Placental pericyte (primary cell): ENCODE measurements around the gene OR5T2. TPM values are rescaled to one million over a fixed set of nuclear protein-coding genes. Genes with fewer than 3 reads are reported as not detected.

Experiments used
- total RNA-seq: library from RNA; depleted of rRNA; stranded (reverse); fragments of >200 nt; gene quantifications from 2 replicates; pipeline ENCODE4 v1.2.3, GENCODE V29; 2012

The OR5T2 gene
- not detected in 2 replicates for total RNA-seq

GRCh38 chr11:56234155-56234554 is at the start of gene OR5T2:
OR5T2 (minus strand) TSS chr11:56234255; CDS start chr11:56233062, 1,193 bp downstream.

GRCh38 chr11:56273854-56274253 is 39.8 kb upstream of the OR5T2 start, which contains the start of gene OR5T1:
OR5T1 (plus strand) TSS chr11:56274154; CDS start chr11:56275639, 1,485 bp downstream.

GRCh38 chr11:56251954-56252353 is 17.9 kb upstream of the OR5T2 start, which contains the start of gene OR5T3:
OR5T3 (plus strand) TSS chr11:56252254; CDS start chr11:56252254, 0 bp downstream.

Other genes starting within 250 kb of the OR5T2 start
- not detected in 2 replicates for gene OR5F1, start 239.6 kb downstream of the OR5T2 start, total RNA-seq
- not detected in 2 replicates for gene OR5AS1, start 206.6 kb downstream of the OR5T2 start, total RNA-seq
- gene OR8I2, start 140.9 kb downstream of the OR5T2 start, total RNA-seq = not detected in 2 replicates
- not detected in 2 replicates for gene OR8H2, start 130.6 kb downstream of the OR5T2 start, total RNA-seq
- gene OR8H3, start 111.9 kb downstream of the OR5T2 start, total RNA-seq = not detected in 2 replicates
- not detected in 2 replicates for gene OR8J3, start 94.1 kb downstream of the OR5T2 start, total RNA-seq
- not detected in 2 replicates for gene OR8K5, start 73.9 kb downstream of the OR5T2 start, total RNA-seq
- not detected in 2 replicates for gene OR5J2, start 57.6 kb downstream of the OR5T2 start, total RNA-seq
- gene OR5T3, start 18.0 kb upstream of the OR5T2 start, total RNA-seq = not detected in 2 replicates
- gene OR5T1, start 39.9 kb upstream of the OR5T2 start, total RNA-seq = not detected in 2 replicates
- not detected in 2 replicates for gene OR8H1, start 58.0 kb upstream of the OR5T2 start, total RNA-seq
- not detected in 2 replicates for gene OR8K3, start 80.9 kb upstream of the OR5T2 start, total RNA-seq
- gene OR8K1, start 111.8 kb upstream of the OR5T2 start, total RNA-seq = not detected in 2 replicates
- gene OR8J1, start 120.0 kb upstream of the OR5T2 start, total RNA-seq = not detected in 2 replicates
- not detected in 2 replicates for gene OR8U1, start 141.4 kb upstream of the OR5T2 start, total RNA-seq
- not detected in 2 replicates for gene OR5AL1, start 178.4 kb upstream of the OR5T2 start, total RNA-seq
- not detected in 2 replicates for gene OR5M3, start 239.1 kb upstream of the OR5T2 start, total RNA-seq